Activated CD4-positive, alpha-beta T cell treated with anti-CD3 and anti-CD28 coated beads, Interleukin-2, amount 50 U/mL, for 16 hours (primary cell): ENCODE results near the gene NDC1.

ENCODE experiments used
- DNase-seq: peaks from one replicate; pipeline ENCODE4 v3.0.0-alpha.2; 2020

The NDC1 gene

GRCh38 chr1:53729456-53730223, 108.5 kb downstream of the NDC1 start:
- DNase-seq, result no peak

DNA sequence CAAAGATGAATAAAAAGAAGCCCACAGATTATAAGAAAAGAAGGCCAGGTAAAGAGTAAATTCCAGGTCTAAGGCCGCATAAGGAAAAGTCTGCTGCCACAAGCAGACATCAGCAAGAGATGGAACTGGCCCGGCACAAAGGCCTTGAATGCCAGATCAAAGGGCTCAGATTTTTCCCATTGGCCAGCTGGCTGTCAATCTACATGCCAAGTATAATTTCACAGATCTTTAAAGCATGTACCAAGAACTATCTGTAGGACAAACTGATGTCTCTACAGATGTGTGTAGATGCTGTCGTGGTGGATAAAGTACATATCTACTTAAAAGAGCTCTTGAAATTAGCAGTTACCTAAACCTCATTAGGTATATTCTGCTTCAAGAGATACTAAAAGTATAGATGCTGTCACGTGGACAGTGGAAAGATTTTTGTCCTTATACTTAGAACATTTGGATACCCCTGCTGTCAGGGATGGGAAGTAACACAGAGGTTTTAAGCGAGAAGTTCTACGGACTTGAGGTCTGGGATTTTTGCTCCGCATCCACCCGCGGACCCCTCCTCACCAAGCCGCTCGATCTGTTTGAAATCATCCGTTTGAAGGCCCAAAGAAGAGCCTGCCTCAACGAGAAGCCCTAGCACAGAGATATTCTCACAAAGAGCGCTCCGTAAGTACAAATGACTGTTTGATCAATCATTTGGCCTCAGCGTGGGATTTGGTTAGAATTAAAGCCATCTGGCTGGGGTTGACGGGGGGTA, 109.2 kb downstream of the NDC1 start:
- DNase-seq, result no peak

- no peak for DNase-seq
Observed at GRCh38 chr1:53728196-53728595, 109.9 kb downstream of the NDC1 start.

- DNase-seq, result no peak
Observed at GRCh38 chr1:53727461-53728092, 110.5 kb downstream of the NDC1 start.

GRCh38 chr1:53726009-53726600, 112.0 kb downstream of the NDC1 start:
- no peak for DNase-seq

GRCh38 chr1:53725238-53725689, 112.8 kb downstream of the NDC1 start:
- no peak for DNase-seq

DNA sequence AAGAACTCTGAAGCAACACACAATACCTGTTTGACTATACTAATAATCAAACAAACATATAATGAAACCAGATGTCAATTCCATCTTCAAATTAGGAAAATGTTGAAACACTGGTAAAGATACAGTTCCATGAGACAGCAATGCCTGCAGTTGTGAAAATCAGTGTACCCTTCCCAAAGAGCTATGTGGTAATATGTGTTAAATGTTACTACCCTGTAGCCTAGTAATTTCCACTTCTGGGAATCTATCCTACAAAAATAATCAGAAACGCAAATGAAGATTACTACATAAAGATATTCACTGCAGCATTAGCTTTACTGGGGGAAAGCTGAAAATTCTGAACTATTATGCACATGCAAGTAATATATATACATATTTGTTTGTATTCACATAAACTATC, 116.1 kb downstream of the NDC1 start:
- no peak for DNase-seq

GRCh38 chr1:53721088-53721487, 117.0 kb downstream of the NDC1 start:
- DNase-seq, result no peak

GRCh38 chr1:53719469-53719868, 118.6 kb downstream of the NDC1 start:
- DNase-seq, result no peak

DNA sequence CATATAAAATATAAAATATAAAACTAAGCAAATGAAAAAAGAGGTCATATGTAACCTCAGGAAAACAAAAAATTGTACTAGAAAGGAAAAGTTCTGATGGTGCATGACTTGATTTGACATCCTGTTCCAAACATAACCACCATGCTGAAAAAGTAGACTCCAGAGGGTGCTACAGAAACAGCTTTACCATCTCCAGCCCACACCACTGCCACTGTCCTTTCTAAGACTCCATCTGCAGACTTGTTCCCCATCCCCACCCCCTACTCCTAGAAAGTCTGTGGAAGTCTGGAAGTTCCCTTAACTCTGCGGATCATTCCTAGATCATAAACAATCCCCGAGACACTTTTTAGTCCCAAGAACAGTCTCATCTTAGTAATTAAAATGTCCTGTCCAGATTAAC, 119.7 kb downstream of the NDC1 start:
- no peak for DNase-seq

- no peak for DNase-seq
Observed at GRCh38 chr1:53717025-53717804, 120.9 kb downstream of the NDC1 start.

- no peak for DNase-seq
Observed at GRCh38 chr1:53716150-53716549, 121.9 kb downstream of the NDC1 start.

- DNase-seq, result peak; percentile 8
Observed at GRCh38 chr1:53715478-53715877, 122.6 kb downstream of the NDC1 start.
